GM18520 (cell line): ENCODE measurements around the gene QPRT.
"Not testable (repeated sequence)": the region's sequence is repeated elsewhere in the genome, so short reads cannot be mapped to it uniquely, and the experiment has no call there.

Source experiments
- ATAC-seq: cut with Tn5 transposase; IDR thresholded peaks from one replicate; pipeline ENCODE4 v1.9.1; 2021; ENCODE audit not compliant: unreplicated experiment

The QPRT gene

GRCh38 chr16:29689490-29690351 lies 10.7 kb downstream of the QPRT start:
- not testable (repeated sequence) for ATAC-seq

- ATAC-seq, result not testable (repeated sequence)
Measured at GRCh38 chr16:29692606-29693005, 13.6 kb downstream of the QPRT start.

GRCh38 chr16:29694384-29695195 lies 15.6 kb downstream of the QPRT start:
- no peak for ATAC-seq

DNA sequence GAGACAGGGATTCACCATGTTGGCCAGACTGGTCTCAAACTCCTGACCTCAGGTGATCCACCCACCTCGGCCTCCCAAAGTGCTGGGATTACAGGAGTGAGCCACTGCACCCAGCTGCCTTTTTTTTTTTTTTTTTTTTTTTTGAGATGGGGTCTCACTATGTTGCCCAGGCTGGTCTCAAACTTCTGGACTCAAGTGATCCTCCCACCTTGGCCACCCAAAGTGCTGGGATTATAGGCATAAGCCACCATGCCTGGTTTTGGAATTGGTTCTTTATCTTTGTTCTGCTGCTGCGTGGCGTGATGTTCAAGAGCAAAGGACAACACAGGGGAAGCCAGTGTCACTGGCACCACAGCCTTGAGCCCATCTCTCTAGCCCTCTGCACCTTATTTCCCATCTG lies 16.7 kb downstream of the QPRT start:
- ATAC-seq, result not testable (repeated sequence)

DNA sequence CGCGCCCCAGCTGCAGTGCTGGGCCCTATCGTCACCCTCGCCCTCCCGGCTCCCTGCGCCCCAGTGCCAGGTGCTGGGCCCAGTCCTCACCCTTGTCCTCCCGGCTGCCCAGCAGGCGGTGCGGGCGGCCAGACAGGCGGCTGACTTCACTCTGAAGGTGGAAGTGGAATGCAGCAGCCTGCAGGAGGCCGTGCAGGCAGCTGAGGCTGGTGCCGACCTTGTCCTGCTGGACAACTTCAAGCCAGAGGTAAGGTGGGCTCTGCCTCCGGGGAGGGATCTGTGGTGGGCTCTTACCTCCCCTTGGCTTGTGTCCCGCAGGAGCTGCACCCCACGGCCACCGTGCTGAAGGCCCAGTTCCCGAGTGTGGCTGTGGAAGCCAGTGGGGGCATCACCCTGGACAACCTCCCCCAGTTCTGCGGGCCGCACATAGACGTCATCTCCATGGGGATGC lies 17.9 kb downstream of the QPRT start:
- ATAC-seq, result no peak

DNA sequence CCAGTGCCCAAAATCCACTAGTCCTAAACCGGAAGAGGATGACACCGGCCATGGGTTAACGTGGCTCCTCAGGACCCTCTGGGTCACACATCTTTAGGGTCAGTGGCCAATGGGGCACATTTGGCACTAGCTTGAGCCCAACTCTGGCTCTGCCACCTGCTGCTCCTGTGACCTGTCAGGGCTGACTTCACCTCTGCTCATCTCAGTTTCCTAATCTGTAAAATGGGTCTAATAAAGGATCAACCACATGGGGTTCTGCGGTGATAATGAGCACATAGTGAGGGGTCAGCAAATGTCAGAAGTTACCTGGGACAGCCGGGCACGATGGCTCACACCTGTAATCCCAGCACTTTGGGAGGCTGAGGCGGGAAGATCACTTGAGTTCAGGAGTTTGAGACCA lies 18.4 kb downstream of the QPRT start:
- ATAC-seq, result no peak

DNA sequence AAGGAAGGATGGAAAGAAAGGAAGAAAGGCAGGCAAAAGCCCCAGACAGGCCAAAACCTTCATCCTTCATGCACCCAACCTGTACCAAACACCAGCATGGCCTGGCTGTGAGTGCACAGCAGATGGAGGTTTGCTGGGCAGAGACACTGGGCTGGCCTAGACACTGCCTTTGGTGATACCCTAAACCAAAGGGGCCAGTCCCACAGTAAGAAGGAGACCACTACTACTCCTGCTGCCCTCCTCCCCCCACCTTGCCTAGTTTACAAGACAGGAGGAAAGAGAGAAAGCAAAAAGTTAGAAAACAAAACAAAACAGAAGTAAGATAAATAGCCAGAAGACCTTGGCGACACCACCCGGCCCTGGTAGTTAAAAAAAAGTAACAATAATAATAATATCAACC lies 19.1 kb downstream of the QPRT start:
- no peak for ATAC-seq

GRCh38 chr16:29698484-29699323 lies 19.7 kb downstream of the QPRT start:
- no peak for ATAC-seq

- no peak for ATAC-seq
Measured at GRCh38 chr16:29699324-29700219, 20.6 kb downstream of the QPRT start.

GRCh38 chr16:29700253-29700987 lies 21.4 kb downstream of the QPRT start:
- ATAC-seq, result no peak

DNA sequence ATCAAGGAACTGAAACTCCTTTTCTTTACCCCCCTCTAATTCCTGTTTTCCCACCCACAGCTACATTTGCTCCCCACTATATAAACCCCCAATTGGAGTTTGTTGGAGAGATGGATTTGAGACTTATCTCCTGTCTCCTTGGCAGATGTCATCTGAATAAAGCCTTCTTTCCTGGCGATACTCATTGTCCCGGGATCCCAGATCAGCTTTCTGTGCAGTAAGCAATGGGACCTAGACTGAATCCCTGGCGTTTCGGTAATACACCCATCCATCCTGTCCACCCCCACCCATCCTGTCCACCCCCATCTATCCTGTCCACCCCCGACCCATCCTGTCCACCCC lies 22.2 kb downstream of the QPRT start:
- ATAC-seq, result no peak

DNA sequence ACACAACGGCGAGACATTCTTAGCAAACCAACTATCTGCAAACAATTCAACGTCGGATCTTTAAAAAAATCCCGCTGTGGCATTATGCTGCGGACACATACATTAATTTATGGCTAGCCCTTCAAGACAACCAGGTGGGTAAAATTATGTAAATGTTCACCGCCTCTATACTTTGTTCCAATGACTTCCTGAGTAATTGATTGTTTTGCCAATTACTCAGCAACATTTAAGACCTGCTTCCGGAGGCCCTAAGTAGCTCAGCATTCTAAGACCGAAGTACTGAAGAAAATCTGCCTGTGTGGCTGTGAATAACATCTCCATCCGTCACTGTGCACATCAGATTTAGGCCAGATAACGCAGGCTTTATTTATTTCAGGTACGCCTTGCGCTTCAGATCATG lies 23.3 kb downstream of the QPRT start:
- ATAC-seq, result no peak

DNA sequence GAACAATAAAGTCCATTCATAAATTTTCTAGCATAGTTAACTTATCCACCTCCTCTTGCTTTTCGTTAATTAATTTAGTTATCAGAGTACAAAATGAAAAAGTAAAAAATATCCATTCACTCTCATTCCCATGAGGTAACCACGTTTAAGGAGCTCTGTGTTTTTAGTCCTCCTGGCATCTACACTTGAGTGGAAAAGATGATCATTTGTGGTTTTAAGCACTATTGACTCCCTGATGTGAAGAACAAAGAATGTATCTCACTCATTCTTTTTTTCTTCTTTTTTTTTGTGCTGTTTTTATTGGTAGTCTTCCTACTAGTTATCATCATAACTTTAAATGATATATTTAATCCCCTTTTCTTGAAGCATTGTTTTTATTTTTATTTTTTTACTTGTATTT lies 26.1 kb downstream of the QPRT start:
- no peak for ATAC-seq

- ATAC-seq, result not testable (repeated sequence)
Measured at GRCh38 chr16:29707160-29707559, 28.2 kb downstream of the QPRT start.

- ATAC-seq, result no peak
Measured at GRCh38 chr16:29708917-29709600, 30.1 kb downstream of the QPRT start.

- not testable (repeated sequence) for ATAC-seq
Measured at GRCh38 chr16:29709657-29710056, 30.7 kb downstream of the QPRT start.

DNA sequence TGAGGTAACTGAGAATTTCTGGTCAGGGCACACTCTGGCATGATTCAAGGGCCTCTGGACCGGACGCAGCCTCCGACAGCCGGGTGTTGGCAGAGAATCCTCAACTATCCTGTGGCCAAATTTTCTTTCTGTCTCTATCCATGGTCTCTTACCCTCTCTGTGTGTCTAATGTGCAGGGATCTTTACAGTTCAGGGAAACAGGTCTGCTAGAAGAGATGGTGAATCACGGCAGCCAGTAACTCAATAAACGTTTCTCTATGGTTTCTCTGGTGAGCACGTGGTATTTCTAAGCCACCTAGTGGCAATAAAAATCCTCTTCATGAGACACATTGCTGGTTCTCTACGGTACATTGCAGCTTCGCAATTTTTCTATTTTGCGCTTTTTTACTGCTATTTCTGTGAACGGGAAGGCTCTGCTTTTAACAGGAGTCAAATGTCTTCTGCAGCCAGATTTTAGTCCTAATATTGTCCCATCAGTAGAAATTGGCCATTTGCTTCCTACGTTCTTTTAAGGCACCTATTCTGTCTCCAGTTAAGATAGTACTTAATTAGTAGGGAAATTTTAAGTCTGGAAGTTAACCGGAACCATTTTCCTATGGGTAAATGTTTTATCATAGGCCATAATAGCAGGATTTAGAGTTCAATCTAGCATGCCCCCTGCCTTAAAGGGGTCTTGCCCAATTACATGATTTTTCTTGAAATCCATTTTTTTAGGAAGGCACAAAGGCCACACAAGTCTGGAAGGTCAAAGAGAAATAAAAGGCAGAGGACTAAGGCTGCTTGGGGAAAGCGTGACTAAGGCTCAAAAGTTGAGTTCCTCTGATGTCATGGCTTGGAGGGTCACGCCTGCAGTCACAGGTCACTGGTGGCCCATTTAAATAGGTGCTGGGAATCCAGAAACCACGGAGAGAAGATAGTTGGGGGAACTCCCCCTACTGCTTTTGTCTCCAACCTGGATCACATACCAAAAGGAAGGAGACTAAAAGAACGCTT lies 31.5 kb downstream of the QPRT start:
- no peak for ATAC-seq

DNA sequence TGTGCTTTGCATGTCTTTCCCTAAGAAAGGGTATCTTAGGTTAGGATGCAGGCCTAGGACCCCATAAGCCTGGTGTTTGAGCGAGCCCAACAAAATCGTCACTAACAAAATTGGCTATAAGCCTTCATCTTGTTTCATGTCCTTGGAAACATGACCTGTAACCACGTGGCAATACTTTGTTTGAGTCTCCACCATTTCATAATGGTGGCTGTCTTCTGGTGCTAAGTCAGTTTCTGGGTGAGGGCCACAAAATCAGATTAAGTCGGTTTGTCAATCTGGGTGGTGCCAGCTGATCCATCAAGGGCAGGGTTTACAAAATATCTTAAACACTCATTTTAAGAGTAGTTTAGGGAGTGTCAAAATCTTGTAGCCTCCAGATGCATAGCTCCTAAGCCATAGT lies 33.8 kb downstream of the QPRT start:
- no peak for ATAC-seq
